DMS114 treated with DMSO at 0.1 percent for 48 hours (cell line): ENCODE results near the gene TEAD3.

Experiments used
- DNase-seq: peaks from one replicate; lab custom pipeline; 2025; ENCODE audit not compliant: unreplicated experiment; lab: John Stamatoyannopoulos, UW

TEAD3 gene

GRCh38 chr6:35512740-35513139, 15.9 kb upstream of the TEAD3 start, which contains the start of gene TULP1:
Gene TULP1, minus strand, starts transcription at chr6:35512896. Its CDS starts 38 bp downstream, at chr6:35512858.
- no peak for DNase-seq

- DNase-seq: no peak
Observed at GRCh38 chr6:35512006-35512405, 15.1 kb upstream of the TEAD3 start.

- DNase-seq: no peak
Observed at GRCh38 chr6:35511562-35511941, 14.7 kb upstream of the TEAD3 start.

GRCh38 chr6:35510916-35511561, 14.2 kb upstream of the TEAD3 start:
- DNase-seq: no peak

- DNase-seq: no peak
Observed at GRCh38 chr6:35508542-35508941, 11.7 kb upstream of the TEAD3 start.

GRCh38 chr6:35508027-35508426, 11.1 kb upstream of the TEAD3 start:
- DNase-seq: no peak

- no peak for DNase-seq
Observed at GRCh38 chr6:35507221-35507620, 10.3 kb upstream of the TEAD3 start.

GRCh38 chr6:35506536-35506935, 9.7 kb upstream of the TEAD3 start:
- no peak for DNase-seq

GRCh38 chr6:35505999-35506412, 9.1 kb upstream of the TEAD3 start:
- DNase-seq: no peak

- DNase-seq: no peak
Observed at GRCh38 chr6:35503534-35503933, 6.7 kb upstream of the TEAD3 start.

GRCh38 chr6:35501784-35502183, 4.9 kb upstream of the TEAD3 start:
- no peak for DNase-seq

- no peak for DNase-seq
Observed at GRCh38 chr6:35500782-35501181, 3.9 kb upstream of the TEAD3 start.

GRCh38 chr6:35499372-35499771, 2.5 kb upstream of the TEAD3 start:
- DNase-seq: no peak

- DNase-seq: no peak
Observed at GRCh38 chr6:35498422-35499067, 1.7 kb upstream of the TEAD3 start.

GRCh38 chr6:35497571-35498421, 917 bp upstream of the TEAD3 start:
- DNase-seq: no peak

GRCh38 chr6:35496036-35496840, 641 bp downstream of the TEAD3 start:
- no peak for DNase-seq

GRCh38 chr6:35495258-35496035, 1.4 kb downstream of the TEAD3 start:
- no peak for DNase-seq

- no peak for DNase-seq
Observed at GRCh38 chr6:35494161-35494563, 2.7 kb downstream of the TEAD3 start.

GRCh38 chr6:35493307-35493983, 3.4 kb downstream of the TEAD3 start:
- no peak for DNase-seq

GRCh38 chr6:35492974-35493284, 4.0 kb downstream of the TEAD3 start:
- DNase-seq: no peak
